Immature natural killer cell (primary cell): ENCODE measurements around the gene PCP2. TPM values are rescaled to one million over a fixed set of nuclear protein-coding genes. Genes with fewer than 3 reads are reported as not detected.
A peak's percentile ranks its signal among the peaks of the same experiment; 100 is the strongest.

Experiments used
- DNase-seq, 3 donors: peaks; one replicate each; pipeline ENCODE4 v3.0.0; 2022; ENCODE audit warnings: mixed read lengths in 1 of 3
- H3K27ac Mint-ChIP-seq, 6 donors: one replicate each; pipeline ENCODE4 v1.8.0; 2020; ENCODE audit warnings: mixed read lengths in 6 of 6, mild to moderate bottlenecking in 5 of 6, inconsistent platforms in 4 of 6, moderate library complexity in 3 of 6
- H3K27me3 Mint-ChIP-seq, 3 donors: one replicate each; pipeline ENCODE4 v1.8.0; 2020 to 2021; ENCODE audit warnings: low read depth in 3 of 3, mild to moderate bottlenecking in 3 of 3, mixed read lengths in 3 of 3, moderate library complexity in 3 of 3, inconsistent platforms in 1 of 3
- H3K36me3 Mint-ChIP-seq, 3 donors: one replicate each; pipeline ENCODE4 v1.8.0; 2020; ENCODE audit warnings: mixed read lengths in 3 of 3, inconsistent platforms in 2 of 3, mild to moderate bottlenecking in 2 of 3
- H3K4me1 Mint-ChIP-seq, 2 donors: one replicate each; pipeline ENCODE4 v1.8.0; 2020; ENCODE audit warnings: inconsistent platforms in 2 of 2, mild to moderate bottlenecking in 2 of 2, mixed read lengths in 2 of 2, moderate library complexity in 1 of 2
- H3K4me3 Mint-ChIP-seq, 5 donors: one replicate each; pipeline ENCODE4 v1.8.0; 2020; ENCODE audit warnings: mild to moderate bottlenecking in 5 of 5, mixed read lengths in 5 of 5, inconsistent platforms in 3 of 5, moderate library complexity in 3 of 5
- H3K9me3 Mint-ChIP-seq, 6 donors: one replicate each; pipeline ENCODE4 v1.8.0; 2020; ENCODE audit warnings: mild to moderate bottlenecking in 6 of 6, mixed read lengths in 6 of 6, inconsistent platforms in 4 of 6, moderate library complexity in 3 of 6
- polyA plus RNA-seq, 3 donors: library from polyadenylated mRNA; unstranded; fragments of 300-500 nt; fragmentation: Illumina TruSeq; gene quantifications; one replicate each; pipeline ENCODE4 v1.2.3, GENCODE V29; 2021

PCP2 gene
- polyA plus RNA-seq: under 1 TPM in 1 of 3 donors, not detected in 2; 0.58 TPM

GRCh38 chr19:7633698-7634097 is at the start of gene PCP2:
TSS of gene PCP2 (minus strand) at chr19:7633719. CDS start at chr19:7633457, 262 bp downstream.
- H3K36me3 Mint-ChIP-seq: peaks cover 0 to 6% (median 4%) of the 10 kb centered on the region in 3 donors
- DNase-seq: no peak
- peaks cover 46 to 50% of the 10 kb centered on the region in 2 donors for H3K4me1 Mint-ChIP-seq
- H3K27ac Mint-ChIP-seq: peak within 1 kb of the TSS in 2 of 6 donors; percentile 34 to 49
- H3K9me3 Mint-ChIP-seq: no peaks in the 10 kb centered on the region
- peaks cover 9 to 14% (median 11%) of the 10 kb centered on the region in 3 donors for H3K27me3 Mint-ChIP-seq
- no peak within 1 kb of the TSS for H3K4me3 Mint-ChIP-seq

DNA sequence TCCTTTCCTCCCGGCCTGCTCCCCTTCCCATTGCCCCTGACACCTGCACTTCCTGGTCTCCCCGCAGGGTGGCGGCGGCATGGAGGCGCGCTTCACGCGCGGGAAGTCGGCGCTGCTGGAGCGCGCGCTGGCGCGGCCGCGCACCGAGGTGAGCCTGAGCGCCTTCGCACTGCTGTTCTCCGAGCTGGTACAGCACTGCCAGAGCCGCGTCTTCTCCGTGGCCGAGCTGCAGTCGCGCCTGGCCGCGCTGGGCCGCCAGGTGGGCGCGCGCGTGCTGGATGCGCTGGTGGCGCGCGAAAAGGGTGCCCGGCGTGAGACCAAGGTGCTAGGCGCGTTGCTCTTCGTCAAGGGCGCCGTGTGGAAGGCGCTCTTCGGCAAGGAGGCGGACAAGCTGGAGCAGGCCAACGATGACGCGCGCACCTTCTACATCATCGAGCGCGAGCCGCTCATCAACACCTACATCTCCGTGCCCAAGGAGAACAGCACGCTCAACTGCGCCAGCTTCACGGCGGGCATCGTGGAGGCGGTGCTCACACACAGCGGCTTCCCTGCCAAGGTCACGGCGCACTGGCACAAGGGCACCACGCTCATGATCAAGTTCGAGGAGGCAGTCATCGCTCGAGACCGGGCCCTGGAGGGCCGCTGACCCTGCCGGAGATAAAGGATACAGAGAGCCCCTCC is 48.8 kb upstream of the PCP2 start:
- Mint-ChIP-seq H3K27ac (peak overlapping the region in 2 of 6 donors; percentile 83 to 87), H3K4me1 (peaks cover 14 to 21% of the 10 kb centered on the region in 2 donors), H3K4me3 (peak overlapping the region; percentile 84 to 89 (median 88)), H3K27me3 (peaks cover 18 to 24% (median 22%) of the 10 kb centered on the region in 3 donors), H3K9me3 (peaks cover 0 to 1% (median 0%) of the 10 kb centered on the region in 6 donors), H3K36me3 (peaks cover 0 to 8% (median 3%) of the 10 kb centered on the region in 3 donors)
- no peak for DNase-seq

GRCh38 chr19:7681340-7682174 is 48.0 kb upstream of the PCP2 start:
- peaks cover 14 to 21% of the 10 kb centered on the region in 2 donors for H3K4me1 Mint-ChIP-seq
- peak; percentile 75 to 77 (median 77) for DNase-seq
- H3K36me3 Mint-ChIP-seq: peaks cover 0 to 8% (median 3%) of the 10 kb centered on the region in 3 donors
- peak overlapping the region; percentile 84 to 89 (median 88) for H3K4me3 Mint-ChIP-seq
- peaks cover 0 to 1% (median 0%) of the 10 kb centered on the region in 6 donors for H3K9me3 Mint-ChIP-seq
- peaks cover 20 to 23% (median 21%) of the 10 kb centered on the region in 3 donors for H3K27me3 Mint-ChIP-seq
- peak overlapping the region in 5 of 6 donors; percentile 83 to 89 (median 86) for H3K27ac Mint-ChIP-seq

DNA sequence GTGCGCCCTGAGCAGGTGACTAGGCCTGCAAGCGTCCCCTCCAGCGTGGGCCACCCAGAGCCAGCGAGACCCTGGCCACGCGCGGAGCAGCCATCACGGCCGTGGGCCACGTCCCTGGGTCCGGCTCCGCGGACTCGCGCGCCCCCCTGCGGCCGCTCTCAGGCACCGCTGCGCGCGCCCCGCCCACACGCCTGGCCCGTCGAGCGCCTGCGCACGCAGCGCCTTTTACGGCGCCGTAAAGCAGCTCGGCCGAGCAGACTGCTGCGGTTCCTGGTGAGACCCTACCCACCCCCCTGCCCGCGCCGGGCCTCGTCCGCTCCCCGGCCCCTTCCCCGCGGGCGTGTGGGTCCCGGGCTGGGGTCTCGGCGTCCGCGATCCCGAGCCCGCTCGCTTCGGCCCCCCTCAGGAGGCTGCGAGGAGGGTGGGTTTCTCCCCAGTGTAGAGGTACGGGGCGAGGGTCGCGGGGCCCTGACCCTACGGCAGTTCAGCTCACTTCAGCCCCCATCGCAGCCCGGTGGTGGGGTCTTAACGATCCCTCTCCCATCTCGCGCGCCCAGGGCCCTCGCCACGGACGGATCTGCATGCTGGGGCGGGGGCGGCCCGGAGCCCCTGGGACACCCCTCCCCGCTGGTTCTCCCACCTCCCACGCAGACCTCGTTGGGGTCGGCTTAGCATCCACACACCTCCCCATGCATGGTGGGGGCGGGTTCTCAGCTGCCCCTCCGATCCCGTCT is 47.3 kb upstream of the PCP2 start, which contains the start of gene TRAPPC5:
Gene TRAPPC5, plus strand, starts transcription at position 228 of the 734 bp plus-strand sequence. CDS start 1,421 bp downstream, outside the sequence.
- Mint-ChIP-seq H3K4me3 (peak within 1 kb of the TSS; percentile 84 to 89 (median 88)), H3K27me3 (peaks cover 21 to 27% (median 22%) of the 10 kb centered on the region in 3 donors), H3K27ac (peak within 1 kb of the TSS; percentile 43 to 89 (median 85)), H3K36me3 (peaks cover 0 to 8% (median 3%) of the 10 kb centered on the region in 3 donors), H3K4me1 (peaks cover 14 to 21% of the 10 kb centered on the region in 2 donors), H3K9me3 (peaks cover 0 to 1% (median 0%) of the 10 kb centered on the region in 6 donors)
- peak; percentile 84 to 87 (median 87) for DNase-seq

GRCh38 chr19:7679771-7680605 is 46.5 kb upstream of the PCP2 start:
- no peak for DNase-seq
- peaks cover 0 to 3% (median 0%) of the 10 kb centered on the region in 6 donors for H3K9me3 Mint-ChIP-seq
- peak overlapping the region; percentile 69 to 89 (median 72) for H3K4me3 Mint-ChIP-seq
- peak overlapping the region; percentile 43 to 81 (median 65) for H3K27ac Mint-ChIP-seq
- H3K4me1 Mint-ChIP-seq: peaks cover 14 to 21% of the 10 kb centered on the region in 2 donors
- H3K27me3 Mint-ChIP-seq: peaks cover 21 to 27% (median 23%) of the 10 kb centered on the region in 3 donors
- H3K36me3 Mint-ChIP-seq: peaks cover 0 to 5% (median 3%) of the 10 kb centered on the region in 3 donors

DNA sequence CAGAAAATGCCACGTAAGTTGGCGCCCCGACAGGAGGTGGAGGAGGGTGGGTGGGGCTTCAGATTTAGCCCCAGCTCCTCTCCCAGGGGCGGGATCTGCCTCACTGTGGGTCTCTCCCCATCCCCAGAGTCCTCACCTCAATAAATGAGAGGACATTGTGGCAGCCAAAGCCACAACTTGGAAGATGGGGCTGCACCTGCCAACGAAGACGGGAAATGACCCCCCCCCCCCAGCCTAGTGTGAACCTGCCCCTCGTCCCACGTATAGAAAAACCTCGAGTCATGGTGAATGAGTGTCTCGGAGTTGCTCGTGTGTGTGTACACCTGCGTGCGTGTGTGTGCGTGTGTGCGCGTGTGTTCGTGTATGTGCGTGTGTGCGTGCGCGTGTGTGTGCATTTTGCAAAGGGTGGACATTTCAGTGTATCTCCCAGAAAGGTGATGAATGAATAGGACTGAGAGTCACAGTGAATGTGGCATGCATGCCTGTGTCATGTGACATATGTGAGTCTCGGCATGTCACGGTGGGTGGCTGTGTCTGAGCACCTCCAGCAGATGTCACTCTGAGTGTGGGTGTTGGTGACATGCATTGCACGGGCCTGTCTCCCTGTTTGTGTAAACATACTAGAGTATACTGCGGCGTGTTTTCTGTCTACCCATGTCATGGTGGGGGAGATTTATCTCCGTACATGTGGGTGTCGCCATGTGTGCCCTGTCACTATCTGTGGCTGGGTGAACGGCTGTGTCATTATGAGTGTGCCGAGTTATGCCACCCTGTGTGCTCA is 45.6 kb upstream of the PCP2 start:
- Mint-ChIP-seq H3K4me1 (peaks cover 14 to 22% of the 10 kb centered on the region in 2 donors), H3K27ac (peak overlapping the region in 4 of 6 donors; percentile 50 to 81 (median 73)), H3K36me3 (peaks cover 0 to 5% (median 3%) of the 10 kb centered on the region in 3 donors), H3K9me3 (peaks cover 0 to 3% (median 0%) of the 10 kb centered on the region in 6 donors), H3K4me3 (peak overlapping the region; percentile 49 to 75 (median 57)), H3K27me3 (peaks cover 21 to 27% (median 23%) of the 10 kb centered on the region in 3 donors)
- DNase-seq: peak in 1 of 3 donors; percentile 15

- peaks cover 0 to 5% (median 3%) of the 10 kb centered on the region in 3 donors for H3K36me3 Mint-ChIP-seq
- peak; percentile 27 to 36 (median 30) for DNase-seq
- peak overlapping the region in 4 of 6 donors; percentile 11 to 61 (median 44) for H3K27ac Mint-ChIP-seq
- H3K4me1 Mint-ChIP-seq: peaks cover 14 to 20% of the 10 kb centered on the region in 2 donors
- H3K4me3 Mint-ChIP-seq: no peak overlapping the region
- H3K27me3 Mint-ChIP-seq: peaks cover 21 to 32% (median 27%) of the 10 kb centered on the region in 3 donors
- H3K9me3 Mint-ChIP-seq: peaks cover 0 to 3% (median 0%) of the 10 kb centered on the region in 6 donors
Observed at GRCh38 chr19:7677669-7678311, 44.3 kb upstream of the PCP2 start.

DNA sequence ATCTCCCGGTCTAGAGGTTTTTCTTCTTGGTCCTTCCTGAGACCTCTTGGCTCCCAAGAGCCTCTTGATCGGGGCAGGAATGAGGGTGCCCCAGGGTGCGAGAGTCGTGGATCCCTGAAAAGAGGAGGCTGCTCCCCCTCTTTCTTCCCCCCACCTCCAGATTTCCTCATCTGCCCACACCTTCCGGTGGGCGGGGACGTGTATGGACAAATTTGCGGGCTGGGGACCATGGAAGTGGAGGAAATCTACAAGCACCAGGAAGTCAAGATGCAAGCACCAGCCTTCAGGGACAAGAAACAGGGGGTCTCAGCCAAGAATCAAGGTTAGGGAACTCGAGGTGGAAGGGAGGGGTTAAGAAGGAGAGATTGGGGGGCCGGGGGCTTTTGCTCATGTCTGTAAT is 43.3 kb upstream of the PCP2 start, which contains the start of gene MCEMP1:
Gene MCEMP1, plus strand, starts transcription at position 237 of the 400 bp plus-strand sequence. Its CDS starts 31 bp downstream, at position 268.
- peaks cover 21 to 30% (median 26%) of the 10 kb centered on the region in 3 donors for H3K27me3 Mint-ChIP-seq
- peak within 1 kb of the TSS in 4 of 6 donors; percentile 18 to 61 (median 49) for H3K27ac Mint-ChIP-seq
- peaks cover 12 to 18% of the 10 kb centered on the region in 2 donors for H3K4me1 Mint-ChIP-seq
- no peak within 1 kb of the TSS for H3K4me3 Mint-ChIP-seq
- H3K9me3 Mint-ChIP-seq: peaks cover 0 to 3% (median 0%) of the 10 kb centered on the region in 6 donors
- DNase-seq: no peak
- peaks cover 0 to 2% (median 0%) of the 10 kb centered on the region in 3 donors for H3K36me3 Mint-ChIP-seq

DNA sequence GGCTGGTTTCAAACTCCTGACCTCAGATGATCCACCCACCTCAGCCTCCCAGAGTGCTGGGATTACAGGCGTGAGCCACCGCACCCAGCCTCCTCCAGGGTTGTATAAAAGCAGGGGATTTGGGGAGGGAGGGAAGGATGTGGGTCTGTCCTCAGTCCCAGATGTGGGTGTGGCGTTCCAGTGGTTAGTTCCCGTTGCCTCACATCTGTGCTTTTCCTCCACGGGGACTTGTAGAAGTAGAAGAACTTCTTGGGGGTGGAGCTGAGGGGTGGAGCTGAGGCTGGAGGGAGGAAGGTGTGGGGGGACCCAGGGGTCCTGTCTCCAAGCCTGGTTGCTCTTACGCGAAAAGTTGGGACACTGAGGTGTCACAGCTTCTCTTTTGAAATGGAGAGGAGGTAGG is 42.9 kb upstream of the PCP2 start:
- peaks cover 7 to 14% of the 10 kb centered on the region in 2 donors for H3K4me1 Mint-ChIP-seq

GRCh38 chr19:7674010-7675005 is 40.8 kb upstream of the PCP2 start:
- Mint-ChIP-seq H3K4me3 (no peak overlapping the region), H3K9me3 (peaks cover 0 to 3% (median 0%) of the 10 kb centered on the region in 6 donors), H3K4me1 (peaks cover 0 to 4% of the 10 kb centered on the region in 2 donors), H3K27ac (no peak overlapping the region), H3K36me3 (no peaks in the 10 kb centered on the region), H3K27me3 (peaks cover 10 to 22% (median 20%) of the 10 kb centered on the region in 3 donors)
- DNase-seq: no peak

More for the DNA sequence above, 42.9 kb upstream of the PCP2 start:
- Mint-ChIP-seq H3K27me3 (peaks cover 19 to 27% (median 23%) of the 10 kb centered on the region in 3 donors), H3K9me3 (peaks cover 0 to 3% (median 0%) of the 10 kb centered on the region in 6 donors), H3K27ac (no peak overlapping the region), H3K36me3 (no peaks in the 10 kb centered on the region), H3K4me3 (no peak overlapping the region)
- no peak for DNase-seq
